Measurements from ENCODE around the gene LY86. TPM values are rescaled to one million over a fixed set of nuclear protein-coding genes. Genes with fewer than 3 reads are reported as not detected.

The LY86 gene
- total RNA-seq, 1 experiment from 2014 or later, result not detected

DNA sequence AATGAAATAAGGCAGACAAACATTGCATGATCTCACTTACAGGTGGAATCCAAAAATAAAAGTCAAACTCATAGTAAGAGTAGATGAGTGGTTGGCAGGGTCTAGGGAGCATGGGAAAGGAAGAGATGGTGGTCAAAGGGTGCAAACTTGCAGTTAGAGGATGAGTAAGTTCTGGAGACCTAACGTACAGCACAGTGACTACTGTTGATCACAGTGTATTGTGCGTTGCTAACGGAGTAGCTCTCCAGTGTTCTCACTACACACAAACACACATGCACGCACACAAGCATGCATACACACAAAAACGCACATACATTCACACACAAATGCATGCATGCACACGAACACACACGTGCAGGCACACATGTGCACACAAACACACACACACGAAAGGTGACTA, 54.9 kb downstream of the LY86 start:
- no CpG with 5 or more reads among the region's 8 CpGs for WGBS (ENCODE audit: extremely low coverage, insufficient read length, low lambda C conversion rate)
- Histone ChIP-seq H4K8ac (replicated peaks; ENCODE audit: insufficient read length, low read depth, low read length) (no peak overlapping the region), H3K4me2 (ENCODE audit: insufficient read depth, insufficient read length, low read length) (no peak overlapping the region), H3K4me1 (ENCODE audit: insufficient read depth, low read length) (no peaks in the 10 kb centered on the region), H2BK20ac (ENCODE audit: low read depth, low read length, poor library complexity, severe bottlenecking) (no peak overlapping the region), H3K27ac (ENCODE audit: insufficient read length, low read depth, low read length) (no peak overlapping the region), H2AFZ (ENCODE audit: low read length) (no peak overlapping the region), H2BK5ac (ENCODE audit: insufficient read length, low read length) (no peak overlapping the region), H2BK12ac (ENCODE audit: insufficient read length, low read depth, low read length) (no peak overlapping the region), H3K79me1 (ENCODE audit: insufficient read depth, low read depth, low read length, poor library complexity, severe bottlenecking) (no peaks in the 10 kb centered on the region), H4K5ac (ENCODE audit: insufficient read length, low read depth, low read length) (no peak overlapping the region), H3K9me3 (ENCODE audit: control insufficient read depth, low read depth, low read length) (no peaks in the 10 kb centered on the region), H2BK120ac (ENCODE audit: low read depth, low read length, poor library complexity, severe bottlenecking) (no peak overlapping the region), H3T11ph (ENCODE audit: low read length) (no peak overlapping the region), H3K14ac (ENCODE audit: insufficient read depth, low read length) (no peak overlapping the region), H3K23ac (ENCODE audit: insufficient read length, low read depth, low read length) (no peak overlapping the region), H3K23me2 (ENCODE audit: insufficient read length, low read depth, low read length, poor library complexity, severe bottlenecking) (no peaks in the 10 kb centered on the region), H3K27me3 (ENCODE audit: insufficient read depth, low read length) (no peaks in the 10 kb centered on the region), H4K91ac (ENCODE audit: insufficient read length, low read depth, low read length) (no peak overlapping the region), H2BK15ac (ENCODE audit: low read depth, low read length) (no peak overlapping the region), H3K4ac (ENCODE audit: low read depth, low read length) (no peak overlapping the region), H3K18ac (ENCODE audit: insufficient read length, low read depth, low read length) (no peak overlapping the region), H4K20me1 (ENCODE audit: control insufficient read depth, insufficient read depth, insufficient read length) (no peaks in the 10 kb centered on the region), H2AK5ac (ENCODE audit: insufficient read length, low read length) (no peak overlapping the region), H3K56ac (ENCODE audit: insufficient read length, low read depth, low read length) (no peak overlapping the region), H3K9ac (ENCODE audit: extremely low read depth, insufficient read length, low read length) (no peak overlapping the region), H3K79me2 (ENCODE audit: insufficient read depth, low read length) (no peaks in the 10 kb centered on the region)
- Mint-ChIP-seq H3K4me1 (no peaks in the 10 kb centered on the region), H3K27me3 (ENCODE audit: low read depth) (peaks cover 6% of the 10 kb centered on the region), H3K27ac (no peak overlapping the region), H3K9me3 (peaks cover 0 to 3% of the 10 kb centered on the region in 2 experiments; a peak in 1 of 5 replicates), H3K36me3 (ENCODE audit: insufficient read depth in 1 of 3, low read depth in 3 of 3) (0 out of 7 replicates have a peak, but pooled peaks cover 0 to 3% (median 0%) of the 10 kb centered on the region in 3 experiments), H3K4me3 (no peak overlapping the region; a peak in 1 of 5 replicates)
- TF ChIP-seq, protein P1, sequence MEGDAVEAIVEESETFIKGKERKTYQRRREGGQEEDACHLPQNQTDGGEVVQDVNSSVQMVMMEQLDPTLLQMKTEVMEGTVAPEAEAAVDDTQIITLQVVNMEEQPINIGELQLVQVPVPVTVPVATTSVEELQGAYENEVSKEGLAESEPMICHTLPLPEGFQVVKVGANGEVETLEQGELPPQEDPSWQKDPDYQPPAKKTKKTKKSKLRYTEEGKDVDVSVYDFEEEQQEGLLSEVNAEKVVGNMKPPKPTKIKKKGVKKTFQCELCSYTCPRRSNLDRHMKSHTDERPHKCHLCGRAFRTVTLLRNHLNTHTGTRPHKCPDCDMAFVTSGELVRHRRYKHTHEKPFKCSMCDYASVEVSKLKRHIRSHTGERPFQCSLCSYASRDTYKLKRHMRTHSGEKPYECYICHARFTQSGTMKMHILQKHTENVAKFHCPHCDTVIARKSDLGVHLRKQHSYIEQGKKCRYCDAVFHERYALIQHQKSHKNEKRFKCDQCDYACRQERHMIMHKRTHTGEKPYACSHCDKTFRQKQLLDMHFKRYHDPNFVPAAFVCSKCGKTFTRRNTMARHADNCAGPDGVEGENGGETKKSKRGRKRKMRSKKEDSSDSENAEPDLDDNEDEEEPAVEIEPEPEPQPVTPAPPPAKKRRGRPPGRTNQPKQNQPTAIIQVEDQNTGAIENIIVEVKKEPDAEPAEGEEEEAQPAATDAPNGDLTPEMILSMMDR (conservative IDR thresholded peaks at IDR 0.05), result no peak
- no peak for DNase-seq

Data from H9 (cell line).